Effector memory CD4-positive, alpha-beta T cell (primary cell): ENCODE measurements around the gene RNF208.
A peak's percentile ranks its signal among the peaks of the same experiment; 100 is the strongest.

Experiments
- DNase-seq, 3 donors: peaks; one replicate each; pipeline ENCODE4 v3.0.0-alpha.2; 2020
- H3K27ac ChIP-seq: 2 replicates; pipeline ENCODE4 v1.7.0; 2013; ENCODE audit warnings: mild to moderate bottlenecking, low read length, moderate library complexity; ENCODE audit not compliant: insufficient read depth, poor library complexity, severe bottlenecking
- H3K27me3 ChIP-seq: replicated peaks from 2 replicates; pipeline ENCODE4 v1.7.0; 2013; ENCODE audit warnings: mild to moderate bottlenecking, low read length; ENCODE audit not compliant: insufficient read depth, control insufficient read depth, poor library complexity, severe bottlenecking
- H3K36me3 ChIP-seq: 2 replicates; pipeline ENCODE4 v1.7.0; 2013; ENCODE audit warnings: mild to moderate bottlenecking, low read length, moderate library complexity; ENCODE audit not compliant: control insufficient read depth, insufficient read depth
- H3K4me1 ChIP-seq: 2 replicates; pipeline ENCODE4 v1.7.0; 2013; ENCODE audit warnings: low read length, mild to moderate bottlenecking; ENCODE audit not compliant: control insufficient read depth, insufficient read depth, poor library complexity, severe bottlenecking
- H3K4me3 ChIP-seq: 2 replicates; pipeline ENCODE4 v1.7.0; 2013; ENCODE audit warnings: low read length, low read depth, mild to moderate bottlenecking; ENCODE audit not compliant: insufficient read depth, poor library complexity, severe bottlenecking
- H3K9me3 ChIP-seq: 2 replicates; pipeline ENCODE4 v1.7.0; 2013; ENCODE audit warnings: mild to moderate bottlenecking, low read length, moderate library complexity; ENCODE audit not compliant: control insufficient read depth

RNF208 gene

GRCh38 chr9:137211532-137211931 lies 10.5 kb downstream of the RNF208 start:
- H3K27me3 ChIP-seq = no peaks in the 10 kb centered on the region
- H3K4me3 ChIP-seq = no peak overlapping the region
- H3K4me1 ChIP-seq = peaks cover 3% of the 10 kb centered on the region
- no peak overlapping the region for H3K27ac ChIP-seq
- H3K9me3 ChIP-seq = no peaks in the 10 kb centered on the region
- no peak for DNase-seq
- H3K36me3 ChIP-seq = peaks cover 3% of the 10 kb centered on the region

- peaks cover 3% of the 10 kb centered on the region for H3K36me3 ChIP-seq
- no peaks in the 10 kb centered on the region for H3K27me3 ChIP-seq
- H3K9me3 ChIP-seq = no peaks in the 10 kb centered on the region
- no peak overlapping the region for H3K27ac ChIP-seq
- peak overlapping the region; percentile 77 for H3K4me3 ChIP-seq
- peaks cover 24% of the 10 kb centered on the region for H3K4me1 ChIP-seq
- DNase-seq = no peak
Observed at GRCh38 chr9:137206602-137207001, 15.4 kb downstream of the RNF208 start.

DNA sequence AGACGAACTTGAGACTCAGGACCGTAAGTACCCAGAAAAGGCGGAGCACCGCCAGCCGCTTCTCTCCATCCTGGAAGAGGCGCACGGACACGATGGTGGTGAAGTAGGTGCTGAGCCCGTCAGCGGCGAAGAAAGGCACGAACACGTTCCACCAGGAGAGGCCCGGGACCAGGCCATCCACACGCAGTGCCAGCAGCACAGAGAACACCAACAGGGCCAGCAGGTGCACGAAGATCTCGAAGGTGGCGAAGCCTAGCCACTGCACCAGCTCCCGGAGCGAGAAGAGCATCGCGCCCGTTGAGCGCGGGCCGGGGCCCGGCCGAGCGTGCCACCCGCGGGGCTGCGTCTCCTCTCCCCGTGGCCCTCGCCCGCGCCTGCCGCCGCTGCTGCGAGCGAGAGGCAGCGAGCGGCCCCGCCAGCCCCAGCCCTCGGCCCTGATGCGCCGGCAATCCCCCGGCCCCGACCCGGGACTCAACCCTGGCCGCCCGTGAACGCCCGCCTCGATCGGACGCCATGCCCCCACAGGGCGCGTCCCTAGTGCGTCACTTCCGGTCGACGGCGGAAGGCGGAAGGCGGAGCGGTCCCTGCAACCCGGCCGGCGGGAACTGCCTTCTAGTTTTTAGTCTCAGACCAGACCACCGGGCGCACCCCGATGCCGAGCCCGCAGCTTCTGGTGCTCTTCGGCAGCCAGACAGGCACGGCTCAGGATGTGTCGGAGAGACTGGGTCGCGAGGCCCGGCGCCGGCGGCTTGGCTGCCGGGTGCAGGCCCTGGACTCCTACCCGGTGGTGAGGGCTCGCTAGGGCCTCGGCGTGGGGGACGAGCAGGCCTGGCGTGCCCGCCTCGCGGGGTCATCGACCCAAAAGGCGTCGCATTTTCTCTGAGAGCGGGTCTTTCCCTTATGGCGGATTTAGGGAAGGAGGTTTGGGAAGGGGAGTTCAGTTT lies 16.6 kb downstream of the RNF208 start, which contains the start of the genes NDOR1 and TMEM203:
NDOR1 (plus strand) TSS at position 575 of the 944 bp plus-strand sequence; CDS start at position 653, 78 bp downstream.
TMEM203 (minus strand) TSS at position 523 of the 944 bp plus-strand sequence; CDS start at position 289, 234 bp downstream.
- H3K4me1 ChIP-seq = peaks cover 30% of the 10 kb centered on the region
- DNase-seq = peak; percentile 88 to 93 (median 89)
- peak within 1 kb of the TSS; percentile 89 for H3K27ac ChIP-seq
- H3K4me3 ChIP-seq = peak within 1 kb of the TSS; percentile 77
- no peaks in the 10 kb centered on the region for H3K9me3 ChIP-seq
- peaks cover 3% of the 10 kb centered on the region for H3K36me3 ChIP-seq
- no peaks in the 10 kb centered on the region for H3K27me3 ChIP-seq

DNA sequence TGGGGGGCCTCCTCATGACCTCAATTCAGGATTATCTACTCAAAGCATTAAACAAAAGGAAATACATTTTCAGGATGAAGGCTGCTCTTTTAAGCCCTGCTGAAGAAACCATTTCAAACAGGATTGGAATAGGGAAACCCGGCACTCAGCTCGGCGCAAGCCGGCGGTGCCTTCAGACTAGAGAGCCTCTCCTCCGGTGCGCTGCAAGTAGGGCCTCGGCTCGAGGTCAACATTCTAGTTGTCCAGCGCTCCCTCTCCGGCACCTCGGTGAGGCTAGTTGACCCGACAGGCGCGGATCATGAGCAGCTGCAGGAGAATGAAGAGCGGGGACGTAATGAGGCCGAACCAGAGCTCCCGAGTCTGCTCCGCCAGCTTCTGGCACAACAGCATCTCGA lies 17.3 kb downstream of the RNF208 start:
- Histone ChIP-seq H3K4me1 (peaks cover 32% of the 10 kb centered on the region), H3K27me3 (no peaks in the 10 kb centered on the region), H3K36me3 (peaks cover 3% of the 10 kb centered on the region), H3K27ac (peak overlapping the region; percentile 89), H3K4me3 (peak overlapping the region; percentile 77), H3K9me3 (no peaks in the 10 kb centered on the region)
- DNase-seq = no peak

GRCh38 chr9:137202966-137203365 lies 19.1 kb downstream of the RNF208 start:
- Histone ChIP-seq H3K27me3 (no peaks in the 10 kb centered on the region), H3K4me3 (no peak overlapping the region), H3K4me1 (peaks cover 37% of the 10 kb centered on the region), H3K36me3 (no peaks in the 10 kb centered on the region), H3K9me3 (no peaks in the 10 kb centered on the region), H3K27ac (no peak overlapping the region)
- DNase-seq = no peak

DNA sequence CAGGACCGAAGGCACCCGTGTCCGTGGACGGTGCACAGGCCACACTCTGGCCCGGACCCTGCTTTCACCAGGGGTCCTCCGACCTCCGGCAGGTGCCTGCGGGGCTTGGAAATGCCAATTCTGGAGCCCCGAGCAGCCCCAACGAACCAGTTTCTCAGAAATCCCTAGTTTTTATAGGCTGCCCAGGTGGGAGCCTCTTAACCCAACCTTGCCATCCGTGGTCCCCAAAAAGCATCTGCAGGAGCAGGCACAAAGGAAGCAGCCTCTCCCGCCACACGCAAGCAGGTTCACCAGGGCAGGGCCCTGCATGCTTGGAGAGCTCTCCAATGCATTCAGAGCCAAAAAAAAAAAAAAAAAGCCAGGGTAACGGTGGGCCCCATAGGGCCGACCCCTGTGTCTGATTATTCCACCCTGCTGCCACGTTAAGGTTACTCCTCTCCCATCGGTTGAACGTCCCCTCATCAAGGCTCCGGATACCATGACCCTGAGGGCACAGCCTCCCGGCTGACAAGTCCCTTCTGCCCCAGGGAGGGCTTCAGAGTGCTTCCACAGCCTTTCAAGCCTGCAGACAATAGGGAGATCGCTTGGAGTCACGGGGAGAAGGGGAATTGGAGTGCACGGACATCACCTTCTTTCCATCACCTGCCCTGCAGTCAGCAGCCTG lies 20.7 kb downstream of the RNF208 start:
- H3K27me3 ChIP-seq = no peaks in the 10 kb centered on the region
- no peaks in the 10 kb centered on the region for H3K36me3 ChIP-seq
- H3K27ac ChIP-seq = peak overlapping the region; percentile 83
- no peak for DNase-seq
- H3K4me3 ChIP-seq = peak overlapping the region; percentile 78
- no peaks in the 10 kb centered on the region for H3K9me3 ChIP-seq
- H3K4me1 ChIP-seq = peaks cover 32% of the 10 kb centered on the region

DNA sequence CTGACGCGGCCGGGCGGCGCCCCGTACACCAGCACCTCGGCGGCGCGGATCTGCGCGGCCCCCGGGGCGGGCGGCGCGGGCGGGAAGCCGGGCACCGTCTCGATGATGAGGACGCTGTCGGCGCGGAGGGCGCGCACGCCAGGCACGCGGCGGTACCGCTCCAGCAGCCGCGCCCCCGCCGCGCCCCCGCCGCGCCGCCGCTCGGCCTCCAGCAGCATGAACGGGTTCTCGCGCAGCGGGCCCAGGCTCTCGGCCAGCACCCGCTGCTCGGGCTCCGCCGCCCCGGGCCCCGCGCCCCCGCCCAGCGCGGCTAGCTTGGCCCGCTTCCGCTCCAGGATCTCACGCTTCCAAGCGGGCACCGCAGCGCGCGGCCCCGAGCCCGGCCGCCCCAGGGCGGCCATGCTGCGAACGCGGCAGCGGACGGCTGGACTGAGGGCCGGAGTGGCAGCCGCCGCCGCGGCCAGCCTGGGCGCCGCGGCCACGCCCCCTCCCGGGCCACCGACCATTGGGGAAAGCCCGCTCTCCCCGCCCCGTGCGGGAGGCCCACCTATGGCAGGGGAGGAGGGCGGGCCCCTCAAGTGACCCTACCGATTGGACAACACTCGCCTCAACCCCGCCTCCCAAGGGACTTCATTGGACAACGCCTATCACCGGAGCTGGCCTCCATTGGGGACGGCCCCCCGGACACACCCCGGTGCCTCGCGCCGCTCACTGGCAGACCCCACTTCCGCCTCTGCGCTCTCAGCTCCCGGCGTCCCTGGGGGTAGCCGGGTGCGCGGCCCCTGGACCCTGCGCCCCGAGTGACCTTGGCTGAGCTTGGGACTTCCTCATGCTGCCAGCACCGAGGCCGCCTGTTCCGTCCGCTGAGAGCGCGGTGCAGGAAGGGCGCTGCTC lies 21.5 kb downstream of the RNF208 start, which contains the start of gene TPRN:
TPRN (minus strand) TSS at position 431 of the 894 bp plus-strand sequence; CDS start at position 401, 30 bp downstream.
- peak; percentile 96 to 98 (median 98) for DNase-seq
- Histone ChIP-seq H3K27ac (peak within 1 kb of the TSS; percentile 83), H3K27me3 (no peaks in the 10 kb centered on the region), H3K4me1 (peaks cover 27% of the 10 kb centered on the region), H3K4me3 (peak within 1 kb of the TSS; percentile 78), H3K9me3 (no peaks in the 10 kb centered on the region), H3K36me3 (no peaks in the 10 kb centered on the region)

DNA sequence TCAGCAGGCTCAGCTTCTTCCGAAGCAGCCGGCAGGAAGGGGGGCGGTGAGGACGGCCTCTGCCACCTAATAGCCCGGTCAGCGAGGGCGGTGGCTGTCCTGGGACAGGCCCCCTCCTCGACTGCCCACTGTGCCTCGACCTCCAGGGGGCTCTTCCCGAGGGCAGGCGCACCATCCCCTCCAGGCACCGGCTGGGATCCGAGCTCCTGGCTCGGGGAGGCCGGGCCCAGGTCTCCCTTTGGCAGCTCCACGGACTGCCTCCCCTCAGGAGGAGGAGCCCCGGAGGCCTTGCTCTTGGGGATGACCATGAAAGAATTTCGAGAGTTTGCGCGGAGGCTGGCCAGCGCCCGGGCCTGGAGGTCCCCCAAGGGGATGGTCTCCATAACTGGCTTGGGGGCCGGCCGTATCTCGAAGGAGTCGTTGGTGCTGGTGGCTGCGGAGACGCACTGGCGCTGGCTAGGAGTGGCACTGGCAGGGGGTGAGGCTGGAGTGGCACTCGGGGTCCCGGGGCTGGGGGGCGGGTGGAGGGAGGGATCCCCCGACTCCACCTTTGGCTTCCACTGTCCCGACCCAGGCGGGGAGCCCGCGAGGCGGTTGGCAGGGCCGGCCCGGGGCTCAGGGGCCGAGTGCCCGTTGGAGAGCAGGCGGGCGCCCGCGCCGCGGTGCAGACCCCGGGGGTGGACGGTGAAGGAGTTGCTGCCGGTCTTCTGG lies 22.5 kb downstream of the RNF208 start:
- Histone ChIP-seq H3K36me3 (no peaks in the 10 kb centered on the region), H3K9me3 (no peaks in the 10 kb centered on the region), H3K4me1 (peaks cover 22% of the 10 kb centered on the region), H3K27ac (no peak overlapping the region), H3K4me3 (peak overlapping the region; percentile 29), H3K27me3 (no peaks in the 10 kb centered on the region)
- DNase-seq = no peak

DNA sequence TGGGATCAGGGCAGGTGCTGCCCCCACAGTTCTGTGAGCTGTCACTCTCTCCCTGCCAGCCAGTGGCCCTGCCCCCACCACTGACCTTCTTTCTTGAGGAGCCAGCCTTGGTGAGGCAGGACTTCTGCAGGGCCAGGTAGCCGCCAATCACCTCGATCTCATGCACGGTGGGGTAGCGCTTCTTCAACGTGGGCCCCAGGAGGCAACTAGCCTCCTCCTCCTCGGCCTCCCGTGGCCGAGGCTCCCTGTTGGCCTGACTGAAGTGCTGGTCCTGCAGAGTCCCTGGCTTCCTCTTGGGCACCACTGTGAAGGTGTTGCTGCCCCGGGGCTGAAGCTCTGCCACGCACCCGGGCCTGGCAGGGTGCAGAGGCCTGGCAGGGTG lies 23.1 kb downstream of the RNF208 start:
- DNase-seq = no peak
- no peaks in the 10 kb centered on the region for H3K36me3 ChIP-seq
- no peaks in the 10 kb centered on the region for H3K9me3 ChIP-seq
- no peaks in the 10 kb centered on the region for H3K27me3 ChIP-seq
- H3K4me1 ChIP-seq = peaks cover 15% of the 10 kb centered on the region
- H3K4me3 ChIP-seq = no peak overlapping the region
- H3K27ac ChIP-seq = no peak overlapping the region
